Measurements from ENCODE around the gene PIBF1.
"Not testable (repeated sequence)": the region's sequence is repeated elsewhere in the genome, so short reads cannot be mapped to it uniquely, and the experiment has no call there.

PIBF1 gene

GRCh38 chr13:72901546-72901945 is 119.6 kb downstream of the PIBF1 start:
- in situ Hi-C loops (cut with MboI; ENCODE audit: low sequenced_read_pairs): not testable (repeated sequence)

- in situ Hi-C loops (cut with MboI; ENCODE audit: low sequenced_read_pairs): no loop called here
Measured at GRCh38 chr13:72908416-72908815, 126.5 kb downstream of the PIBF1 start.

GRCh38 chr13:72911981-72912380 is 130.0 kb downstream of the PIBF1 start:
- in situ Hi-C loops (cut with MboI; ENCODE audit: low sequenced_read_pairs): no loop called here

- in situ Hi-C loops (cut with MboI; ENCODE audit: low sequenced_read_pairs): no loop called here
Measured at GRCh38 chr13:72920097-72920496, 138.2 kb downstream of the PIBF1 start.

- in situ Hi-C loops (cut with MboI; ENCODE audit: low sequenced_read_pairs): no loop called here
Measured at GRCh38 chr13:72931311-72931710, 149.4 kb downstream of the PIBF1 start.

DNA sequence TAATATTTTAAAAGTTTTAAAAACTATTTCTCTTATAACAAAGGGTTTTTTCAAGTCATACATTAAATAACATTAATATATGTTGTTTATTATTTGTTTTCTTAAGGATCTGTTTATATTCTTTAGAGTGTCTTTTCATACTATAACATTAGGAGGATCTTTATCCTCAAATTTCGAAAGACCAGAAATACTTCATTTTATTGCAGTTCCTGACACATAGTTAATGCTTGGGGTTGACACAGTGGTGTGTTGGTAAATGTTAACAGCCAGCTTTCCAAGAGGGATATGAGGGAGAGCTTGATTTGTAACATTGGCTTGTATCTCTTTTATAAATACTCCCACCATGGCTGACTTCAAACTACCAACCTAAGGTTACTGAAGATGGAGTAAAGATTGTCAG is 150.3 kb downstream of the PIBF1 start:
- in situ Hi-C loops (cut with MboI; ENCODE audit: low sequenced_read_pairs): no loop called here

GRCh38 chr13:72946267-72946666 is 164.3 kb downstream of the PIBF1 start:
- in situ Hi-C loops (cut with MboI; ENCODE audit: low sequenced_read_pairs): not testable (repeated sequence)

- in situ Hi-C loops (cut with MboI; ENCODE audit: low sequenced_read_pairs): no loop called here
Measured at GRCh38 chr13:72952529-72953141, 170.7 kb downstream of the PIBF1 start.

GRCh38 chr13:72953391-72953965 is 171.5 kb downstream of the PIBF1 start:
- in situ Hi-C loops (cut with MboI; ENCODE audit: low sequenced_read_pairs): no loop called here

GRCh38 chr13:72959643-72960042 is 177.7 kb downstream of the PIBF1 start:
- in situ Hi-C loops (cut with MboI; ENCODE audit: low sequenced_read_pairs): no loop called here

DNA sequence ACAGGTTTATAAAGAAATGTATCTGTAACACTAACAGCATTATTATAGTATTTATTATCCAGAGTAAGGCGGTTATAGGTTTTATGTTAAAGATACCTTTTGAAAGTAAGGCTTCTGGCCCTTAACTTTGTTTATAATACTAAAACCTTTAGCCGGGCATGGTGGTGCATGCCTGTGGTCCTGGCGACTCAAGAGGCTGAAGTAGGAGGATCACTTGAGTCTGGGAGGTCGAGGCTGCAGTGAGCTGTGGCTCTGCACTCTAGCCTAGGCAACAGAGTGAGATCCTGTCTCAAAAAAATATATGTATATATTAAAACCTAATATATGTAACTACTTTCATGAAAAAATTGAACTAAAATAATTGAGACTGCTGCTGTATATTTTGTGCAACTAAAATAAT is 178.2 kb downstream of the PIBF1 start:
- in situ Hi-C loops (cut with MboI; ENCODE audit: low sequenced_read_pairs): no loop called here

DNA sequence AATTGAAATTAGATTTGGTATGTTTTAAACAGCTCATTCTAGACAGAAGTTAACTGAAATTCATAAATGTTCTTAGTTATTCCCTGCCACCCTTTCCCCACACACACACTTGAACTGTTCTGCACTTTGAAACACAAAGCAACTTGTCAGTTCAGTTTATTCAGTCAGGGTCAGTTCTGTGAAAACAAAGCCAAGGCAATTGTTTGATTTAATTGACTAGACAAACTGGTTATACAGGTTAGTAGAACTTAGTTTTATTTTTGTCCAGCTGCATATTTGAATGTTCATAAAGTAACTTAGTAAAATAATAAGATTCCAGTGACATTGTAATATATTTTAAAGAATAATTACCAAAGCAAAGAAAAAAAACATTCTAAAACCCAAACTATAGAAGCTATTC is 178.6 kb downstream of the PIBF1 start:
- in situ Hi-C loops (cut with MboI; ENCODE audit: low sequenced_read_pairs): no loop called here

DNA sequence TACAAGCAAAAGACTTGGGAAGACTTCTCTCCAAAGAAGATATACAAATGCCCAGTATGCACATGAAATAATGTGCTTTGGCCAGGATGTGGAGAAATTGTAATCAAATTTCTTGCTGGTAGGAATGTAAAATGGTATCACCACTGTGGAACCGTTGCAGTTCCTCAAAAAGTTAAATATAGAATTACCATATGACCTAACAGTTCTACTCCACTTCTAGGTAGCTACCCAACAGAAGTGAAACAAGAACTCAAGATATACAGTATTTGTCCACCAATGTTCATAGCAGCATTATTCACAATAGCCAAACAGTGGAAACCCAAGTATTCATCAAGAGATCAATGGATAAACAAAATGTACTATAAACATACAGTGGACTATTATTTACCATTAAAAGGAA is 181.8 kb downstream of the PIBF1 start:
- in situ Hi-C loops (cut with MboI; ENCODE audit: low sequenced_read_pairs): no loop called here

DNA sequence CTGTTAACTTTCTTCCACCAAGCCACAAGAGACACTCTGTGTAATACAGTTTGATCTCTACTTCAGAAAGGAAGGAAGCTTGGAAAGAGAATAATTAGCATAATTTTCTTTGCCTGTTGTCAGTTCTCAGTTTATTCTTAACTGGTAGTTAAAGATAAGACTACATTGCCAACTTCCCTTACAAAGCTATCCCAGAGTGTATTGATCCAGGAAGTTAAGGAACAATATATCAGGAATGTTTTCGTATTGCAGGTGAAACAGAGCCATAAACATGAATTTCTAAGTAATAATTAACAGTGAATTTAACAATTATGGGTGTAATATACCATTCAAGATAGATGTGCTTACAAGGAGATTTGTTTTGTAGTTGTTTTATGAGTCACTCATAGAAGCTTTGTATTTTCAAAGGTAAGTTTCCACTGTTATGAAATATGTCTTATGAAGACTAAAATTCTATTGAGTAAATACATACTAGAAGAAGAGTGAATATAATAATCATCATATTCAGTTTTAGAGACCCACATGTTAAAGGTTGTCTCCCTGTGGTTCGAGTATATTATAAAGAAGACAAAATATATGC is 188.5 kb downstream of the PIBF1 start:
- in situ Hi-C loops (cut with MboI; ENCODE audit: low sequenced_read_pairs): no loop called here

DNA sequence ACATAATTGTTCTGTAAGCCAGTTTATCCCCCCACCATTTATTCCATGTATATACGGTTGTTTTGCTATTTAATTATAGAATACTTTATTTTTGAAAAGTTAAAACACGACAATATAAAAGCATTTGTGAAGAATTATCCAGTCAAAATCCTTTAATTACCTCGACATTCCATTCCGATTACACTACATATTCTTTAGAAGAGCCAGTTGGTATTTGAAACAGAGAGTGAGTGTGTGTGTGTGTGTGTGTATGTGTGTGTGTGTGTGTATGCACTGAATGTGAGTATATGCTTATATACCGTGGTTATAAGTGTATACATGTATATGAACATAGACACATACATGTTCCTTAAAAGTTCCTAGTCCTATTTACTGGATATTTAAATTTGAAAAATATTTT is 189.0 kb downstream of the PIBF1 start:
- in situ Hi-C loops (cut with MboI; ENCODE audit: low sequenced_read_pairs): no loop called here

GRCh38 chr13:72973234-72973633 is 191.3 kb downstream of the PIBF1 start:
- in situ Hi-C loops (cut with MboI; ENCODE audit: low sequenced_read_pairs): no loop called here

- in situ Hi-C loops (cut with MboI; ENCODE audit: low sequenced_read_pairs): no loop called here
Measured at GRCh38 chr13:72983085-72983768, 201.3 kb downstream of the PIBF1 start.

DNA sequence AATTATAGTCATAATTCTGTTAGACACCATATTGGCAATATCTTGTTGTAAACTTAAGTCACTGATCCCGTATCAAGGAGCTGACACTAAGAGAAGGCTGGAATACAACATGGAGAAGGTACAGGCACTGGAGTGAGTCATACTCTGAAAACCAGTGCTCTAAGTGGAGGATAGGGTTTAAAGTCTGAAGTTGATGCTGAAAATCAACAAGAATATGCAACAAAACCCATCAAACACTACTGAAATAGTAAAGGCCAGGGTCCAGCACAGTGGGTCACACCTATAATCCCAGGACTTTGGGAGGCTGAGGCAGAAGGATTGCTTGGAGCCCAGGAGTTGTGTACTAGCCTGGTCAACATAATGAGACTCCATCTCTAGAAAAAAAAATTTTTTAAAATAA is 203.7 kb downstream of the PIBF1 start:
- in situ Hi-C loops (cut with MboI; ENCODE audit: low sequenced_read_pairs): no loop called here

DNA sequence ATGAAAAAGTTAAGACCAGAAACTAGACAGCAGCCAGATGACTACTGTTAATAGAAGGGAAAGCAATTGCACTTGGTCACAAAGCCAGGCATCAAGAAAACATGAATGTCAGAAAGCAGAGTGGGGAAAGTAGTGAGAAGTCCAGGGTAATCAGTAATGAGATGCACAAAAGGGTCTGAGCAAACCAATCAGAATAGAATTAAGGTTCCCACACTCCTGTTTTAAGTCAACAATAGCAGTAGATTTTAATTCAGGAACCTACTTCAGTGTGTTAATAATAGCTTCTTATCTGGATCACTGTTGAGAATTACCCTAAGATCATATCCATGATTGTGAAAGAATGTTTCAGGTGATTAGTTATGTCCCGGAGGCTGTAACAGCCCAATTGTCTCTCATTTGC is 204.3 kb downstream of the PIBF1 start:
- in situ Hi-C loops (cut with MboI; ENCODE audit: low sequenced_read_pairs): no loop called here

DNA sequence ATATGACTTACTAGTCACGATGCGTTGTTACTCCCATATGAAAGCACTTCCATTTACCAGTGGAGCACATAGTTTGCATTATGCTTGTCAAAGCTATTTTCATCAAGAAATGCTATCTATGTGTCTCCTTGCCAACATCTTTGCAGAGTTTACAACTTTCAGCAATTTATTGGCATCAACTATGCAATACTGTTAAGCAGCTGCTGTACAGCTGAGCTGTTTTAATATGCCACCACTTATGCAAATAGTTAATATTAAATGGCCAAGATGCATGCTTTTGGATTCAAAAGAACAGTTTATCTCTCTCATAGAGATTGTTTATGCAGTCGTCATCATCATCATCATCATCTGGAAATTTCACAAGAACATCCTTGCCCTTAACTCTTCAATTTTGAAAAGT is 209.0 kb downstream of the PIBF1 start:
- in situ Hi-C loops (cut with MboI; ENCODE audit: low sequenced_read_pairs): no loop called here

DNA sequence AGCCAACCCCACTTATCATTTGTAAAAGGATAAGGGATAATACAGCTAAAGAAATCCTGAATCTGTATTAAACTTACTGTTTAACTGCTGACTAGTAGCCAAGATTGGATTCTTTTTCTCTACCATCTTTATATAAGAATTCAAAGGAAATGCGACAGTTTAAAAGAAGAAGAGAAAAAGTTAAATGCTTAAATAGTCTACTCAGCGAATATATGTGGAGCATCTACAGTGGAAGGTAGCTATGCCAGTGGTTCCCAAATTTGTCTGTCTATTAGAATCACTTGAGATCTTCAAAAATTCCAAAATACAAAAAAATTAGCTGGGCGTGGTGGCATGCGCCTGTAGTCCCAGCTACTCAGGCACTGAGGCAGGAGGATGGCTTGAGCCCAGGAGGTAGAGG is 216.1 kb downstream of the PIBF1 start:
- in situ Hi-C loops (cut with MboI; ENCODE audit: low sequenced_read_pairs): no loop called here

DNA sequence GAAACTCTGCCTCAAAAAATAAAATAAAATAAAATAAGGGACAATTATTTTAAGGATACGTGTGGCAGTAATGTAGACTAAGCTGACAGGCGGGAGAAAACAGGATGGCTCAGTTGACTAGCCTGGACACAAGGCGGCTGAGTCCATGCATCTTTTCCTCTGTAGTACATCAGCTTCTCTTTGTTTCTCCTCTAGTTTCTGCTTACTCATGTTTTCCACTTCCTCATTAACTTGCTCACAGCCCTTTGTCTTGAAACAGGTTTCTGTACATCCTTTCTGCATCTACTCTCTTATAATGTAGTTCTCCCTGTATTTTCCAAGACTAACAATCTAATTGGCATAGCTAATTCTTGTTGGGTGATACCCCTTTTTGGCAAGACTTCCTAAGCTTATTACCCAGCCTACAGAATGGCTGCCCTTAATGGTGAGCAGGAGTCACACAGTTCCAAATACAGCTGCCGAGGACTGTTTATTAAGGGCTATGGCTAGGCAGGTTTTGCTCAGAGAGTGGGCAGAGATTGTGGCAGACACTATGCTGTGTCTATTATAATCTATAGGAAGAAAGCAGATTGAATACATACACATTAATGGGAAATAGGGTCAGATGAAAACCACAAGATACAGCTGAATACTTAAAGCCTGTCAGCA is 218.2 kb downstream of the PIBF1 start:
- in situ Hi-C loops (cut with MboI; ENCODE audit: low sequenced_read_pairs): no loop called here
